Raji (cell line): ENCODE data around the gene FBXO22.
A peak's percentile ranks its signal among the peaks of the same experiment; 100 is the strongest.

Experiments
- POLR2A ChIP-seq: IDR thresholded peaks from 2 replicates; pipeline ENCODE4 v1.6.1; 2011; ENCODE audit warnings: low read depth, low read length, control low read depth; ENCODE audit not compliant: insufficient read depth

Gene FBXO22

DNA sequence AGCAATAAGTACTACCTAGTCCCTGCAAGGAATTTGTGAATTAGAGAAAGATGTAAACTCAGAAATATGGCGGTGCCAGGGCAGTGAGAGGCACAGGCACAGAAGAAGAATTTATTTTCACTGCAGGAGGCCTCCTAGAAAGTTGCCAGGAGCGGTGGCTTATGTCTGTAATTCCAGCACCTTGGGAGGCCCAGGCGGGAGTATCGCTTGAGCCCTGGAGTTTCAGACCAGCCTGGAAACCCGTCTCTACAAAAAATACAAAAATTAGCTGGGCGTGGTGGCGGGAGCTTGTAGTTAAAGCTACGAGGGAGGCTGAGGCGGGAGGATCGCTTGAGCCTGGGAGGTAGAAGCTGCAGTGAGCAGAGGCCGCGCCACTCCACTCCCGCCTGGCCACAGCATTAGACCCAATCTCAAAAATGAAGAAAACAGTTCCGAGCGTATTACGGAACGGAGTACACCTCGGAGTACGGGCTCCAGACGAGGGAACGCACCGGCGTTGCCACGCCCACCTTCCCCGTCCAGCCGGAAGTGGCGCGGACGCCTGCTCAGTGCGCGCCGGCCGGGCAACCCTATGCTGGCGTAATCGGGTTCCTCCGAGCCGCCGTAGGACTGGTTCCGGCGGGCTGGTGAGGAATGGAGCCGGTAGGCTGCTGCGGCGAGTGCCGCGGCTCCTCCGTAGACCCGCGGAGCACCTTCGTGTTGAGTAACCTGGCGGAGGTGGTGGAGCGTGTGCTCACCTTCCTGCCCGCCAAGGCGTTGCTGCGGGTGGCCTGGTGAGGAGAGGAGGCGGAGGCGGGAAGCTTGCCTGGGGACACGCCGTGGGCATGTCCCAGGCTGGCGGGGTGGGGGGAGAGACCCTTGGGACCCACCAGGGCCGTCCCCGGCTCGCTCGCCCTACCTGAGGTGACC lies at the start of gene FBXO22:
Gene FBXO22 (plus strand): TSS at position 548 of the 909 bp plus-strand sequence. CDS start 86 bp downstream, at position 634.
- peak; percentile 97 for TF ChIP-seq POLR2A

DNA sequence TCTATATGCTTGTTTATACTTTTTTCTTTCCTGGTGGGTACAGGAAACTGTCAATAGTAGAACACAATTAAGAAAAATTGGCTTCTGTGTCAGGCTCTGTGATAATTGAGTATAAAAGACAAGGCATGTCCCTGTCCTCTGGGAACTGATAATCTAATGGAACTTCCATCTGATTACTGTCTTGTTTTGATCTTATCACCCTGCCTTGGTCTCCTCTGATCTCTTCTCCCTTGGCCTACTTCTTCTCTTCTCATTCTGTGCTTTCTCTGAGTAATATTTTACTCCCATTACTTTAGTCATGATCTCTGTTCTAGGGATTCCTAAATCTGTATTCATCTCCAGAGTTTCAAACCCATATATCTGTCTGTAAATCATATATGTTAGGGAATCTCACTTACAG lies 45.8 kb upstream of the FBXO22 start:
- no peak for TF ChIP-seq POLR2A

DNA sequence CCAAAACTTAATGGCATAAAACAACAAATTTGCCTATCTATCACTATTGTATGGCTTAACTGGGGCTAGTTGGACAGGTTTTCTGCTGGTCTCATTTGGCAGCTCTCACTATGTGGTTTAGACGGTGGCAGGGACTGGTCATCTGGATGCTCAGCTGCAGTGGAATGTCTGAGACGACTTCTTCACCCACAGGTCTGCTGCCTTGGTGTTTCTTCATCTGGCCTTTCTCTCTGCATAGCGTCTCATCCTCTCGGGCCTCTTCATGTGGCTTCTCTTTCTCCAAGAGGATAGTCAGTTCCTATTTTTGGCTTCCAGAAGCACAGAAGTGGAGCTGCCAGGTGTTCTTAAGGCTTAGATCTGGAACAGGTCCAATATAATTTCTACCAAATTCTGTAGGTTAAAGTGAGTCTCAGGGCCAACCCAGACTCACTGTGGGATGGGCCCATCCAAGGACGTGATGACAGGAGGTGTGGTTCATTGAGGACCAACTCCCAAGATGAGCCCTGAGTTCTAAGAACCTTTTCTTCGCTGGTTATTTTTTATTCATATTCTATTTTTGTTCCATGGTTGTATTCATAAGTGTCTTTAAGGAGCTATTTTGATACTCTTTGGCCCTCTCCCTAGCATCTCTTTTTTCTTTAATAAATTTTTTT lies 41.8 kb upstream of the FBXO22 start:
- no peak for TF ChIP-seq POLR2A

GRCh38 chr15:75862796-75863195 lies 40.9 kb upstream of the FBXO22 start:
- TF ChIP-seq POLR2A = no peak

- no peak for TF ChIP-seq POLR2A
These were observed 39.2 kb upstream of the FBXO22 start for GRCh38 chr15:75864213-75865059.

DNA sequence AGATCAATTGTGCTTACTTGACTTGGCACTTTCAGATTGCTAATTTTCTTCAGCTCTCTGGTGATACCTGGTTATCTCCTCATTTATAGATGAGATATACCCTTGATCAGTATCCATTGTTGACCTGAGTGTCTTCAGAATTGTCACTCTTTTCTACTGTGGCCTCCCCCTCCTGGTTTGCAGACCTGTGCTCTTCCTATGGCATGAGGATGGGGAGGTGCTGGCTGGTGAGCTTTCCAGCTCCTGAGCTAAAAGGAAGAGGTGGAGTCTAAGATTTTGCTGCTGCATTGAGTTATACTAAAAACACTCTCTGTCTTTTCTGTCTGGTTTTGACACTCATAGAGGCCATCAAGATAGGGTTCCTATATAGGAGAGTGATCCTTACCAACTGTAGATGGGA lies 36.8 kb upstream of the FBXO22 start:
- TF ChIP-seq POLR2A = no peak

GRCh38 chr15:75867449-75867848 lies 36.2 kb upstream of the FBXO22 start:
- TF ChIP-seq POLR2A = no peak

DNA sequence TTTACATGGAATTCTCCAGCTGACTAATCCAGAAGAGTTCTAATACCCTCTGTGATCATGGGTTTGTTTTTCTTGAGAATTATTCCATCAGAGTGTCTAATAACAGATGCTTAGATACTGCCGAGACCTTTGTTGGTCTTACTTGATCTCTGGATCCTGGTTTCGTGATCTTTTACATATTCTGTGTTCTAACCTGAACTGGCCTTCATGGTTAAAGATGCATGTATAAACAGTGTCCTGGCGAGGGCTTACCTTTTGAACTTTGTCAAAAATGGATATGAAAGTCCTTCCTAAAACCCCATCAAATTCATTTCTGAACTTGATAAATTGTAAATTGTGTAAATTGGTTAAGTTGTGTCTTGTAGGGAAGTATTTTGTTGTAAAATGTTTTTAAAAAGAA lies 35.7 kb upstream of the FBXO22 start:
- no peak for TF ChIP-seq POLR2A

GRCh38 chr15:75869446-75869845 lies 34.2 kb upstream of the FBXO22 start:
- TF ChIP-seq POLR2A = no peak

GRCh38 chr15:75872403-75872990 lies 31.2 kb upstream of the FBXO22 start:
- no peak for TF ChIP-seq POLR2A

GRCh38 chr15:75884041-75884440 lies 19.6 kb upstream of the FBXO22 start:
- TF ChIP-seq POLR2A = no peak

DNA sequence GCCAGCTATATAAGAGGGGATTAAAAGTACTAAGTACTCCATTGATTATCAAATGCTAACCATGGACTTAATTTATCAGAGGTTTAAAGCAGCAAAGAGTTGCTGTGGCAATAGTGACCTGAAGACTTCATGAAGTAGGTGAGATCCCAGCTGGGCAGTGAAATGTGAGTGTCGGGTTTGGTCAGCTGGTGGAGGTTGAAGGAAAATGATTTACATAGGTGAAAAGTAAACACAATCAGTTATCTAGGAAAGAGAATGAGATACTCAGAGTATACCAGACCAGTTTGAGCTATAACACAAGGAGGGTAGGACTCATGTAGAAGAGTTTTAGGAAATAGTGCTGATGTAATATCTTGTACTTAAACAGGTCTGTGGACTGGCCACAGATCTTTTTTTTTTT lies 16.5 kb upstream of the FBXO22 start:
- no peak for TF ChIP-seq POLR2A

GRCh38 chr15:75891895-75892294 lies 11.8 kb upstream of the FBXO22 start:
- no peak for TF ChIP-seq POLR2A

- no peak for TF ChIP-seq POLR2A
These were observed 7.9 kb upstream of the FBXO22 start for GRCh38 chr15:75895731-75896130.

DNA sequence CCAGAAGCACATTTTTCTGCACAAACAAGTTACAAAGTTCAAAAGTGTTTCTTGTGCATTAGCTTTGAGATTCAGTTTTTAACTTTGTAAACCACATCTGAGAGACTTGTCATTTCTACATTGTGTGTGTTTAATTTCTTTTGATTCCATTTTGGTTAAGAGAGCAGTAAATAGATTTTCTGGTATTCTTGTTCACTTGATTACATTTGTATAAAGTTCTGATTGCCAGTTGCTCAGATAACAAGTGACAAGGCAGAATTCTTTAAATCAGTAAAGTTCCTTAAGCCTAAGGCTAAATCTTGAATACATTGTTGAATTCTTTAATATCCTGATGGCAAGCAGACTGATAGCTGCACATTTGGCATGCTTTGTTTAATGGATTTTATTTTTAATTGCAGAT lies 3.1 kb upstream of the FBXO22 start:
- TF ChIP-seq POLR2A = no peak
